ENCODE data around the gene LNX1.

Gene LNX1

GRCh38 chr4:53545942-53546581, 45.2 kb downstream of the LNX1 start:
- DNase-seq (ENCODE audit: low read depth, low spot score) = no peak
- no peak overlapping the region for H3K4me3 ChIP-seq (ENCODE audit: low read length)

GRCh38 chr4:53545273-53545672, 46.0 kb downstream of the LNX1 start:
- H3K4me3 ChIP-seq (ENCODE audit: low read length) = no peak overlapping the region
- no peak for DNase-seq (ENCODE audit: low read depth, low spot score)

DNA sequence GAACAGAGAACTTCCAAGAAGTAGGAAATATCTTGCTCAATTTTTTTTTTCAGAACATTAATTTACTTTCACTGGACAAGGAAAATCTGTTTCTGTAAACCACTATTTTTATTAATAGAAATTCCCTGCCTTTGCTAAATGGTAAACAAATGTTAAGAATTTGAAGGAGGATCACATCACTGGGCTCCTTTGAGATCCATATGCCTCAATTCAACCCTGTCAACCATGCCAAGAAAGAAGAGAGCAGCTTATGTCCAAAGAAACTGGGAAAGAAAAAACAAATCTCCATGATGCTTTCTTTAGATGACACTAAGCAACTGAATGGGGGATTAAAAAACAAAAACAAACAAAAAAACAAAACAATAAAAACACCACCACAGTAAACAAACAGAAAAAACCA, 47.7 kb downstream of the LNX1 start:
- H3K4me3 ChIP-seq (ENCODE audit: low read length) = no peak overlapping the region
- no peak for DNase-seq (ENCODE audit: low read depth, low spot score)

DNA sequence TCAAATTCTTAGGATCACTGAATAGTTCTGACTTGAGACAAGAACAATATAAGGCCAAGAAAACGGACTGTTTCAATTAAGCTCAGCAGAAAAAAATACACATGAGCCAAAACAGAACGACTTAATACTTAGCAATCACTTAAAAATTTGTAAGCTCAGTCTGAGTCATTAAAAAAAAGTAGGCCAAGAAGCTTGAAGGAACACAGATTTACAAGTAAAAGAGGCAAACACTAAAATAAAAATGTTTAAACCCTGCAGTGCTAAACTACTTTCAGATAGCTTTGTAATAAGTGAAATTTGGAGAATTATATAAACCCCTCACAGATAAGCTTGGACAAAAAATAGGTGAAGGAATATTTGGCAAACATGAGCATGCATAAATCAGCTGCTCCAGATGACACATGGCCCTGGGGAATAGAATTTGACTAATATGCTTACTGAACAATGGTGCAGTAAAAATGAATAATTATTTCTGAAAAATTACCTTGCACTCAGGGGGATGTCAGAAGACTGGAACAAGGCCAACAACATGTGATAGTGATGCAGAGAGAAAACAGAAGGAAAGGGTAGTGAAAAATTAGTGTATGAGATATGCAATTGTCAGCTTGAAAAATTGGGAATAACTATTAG, 49.6 kb downstream of the LNX1 start:
- no peak for DNase-seq (ENCODE audit: low read depth, low spot score)
- no peak overlapping the region for H3K4me3 ChIP-seq (ENCODE audit: low read length)

- no peak for DNase-seq (ENCODE audit: low read depth, low spot score)
- H3K4me3 ChIP-seq (ENCODE audit: low read length) = no peak overlapping the region
Measured at GRCh38 chr4:53538756-53539155, 52.5 kb downstream of the LNX1 start.

DNA sequence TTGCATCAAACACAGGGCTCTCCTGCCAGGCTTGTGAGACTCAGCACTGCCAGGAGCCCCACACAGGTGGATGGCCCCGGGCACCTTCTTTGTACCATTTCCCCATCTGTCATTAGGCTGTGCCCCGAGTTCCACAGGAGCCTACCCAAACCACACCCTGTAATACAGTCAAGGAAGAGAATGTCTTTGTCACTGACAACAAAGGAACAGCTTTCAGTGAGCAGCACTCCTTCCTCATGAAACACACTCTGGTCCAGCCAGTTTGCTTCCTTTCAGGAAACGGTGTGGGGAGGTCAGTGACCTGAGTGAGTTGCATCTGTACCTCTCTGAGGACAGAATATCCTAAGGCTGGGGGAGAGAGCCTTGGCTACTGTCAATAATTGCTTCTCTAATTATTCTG, 53.7 kb downstream of the LNX1 start:
- DNase-seq (ENCODE audit: low read depth, low spot score) = no peak
- no peak overlapping the region for H3K4me3 ChIP-seq (ENCODE audit: low read length)

DNA sequence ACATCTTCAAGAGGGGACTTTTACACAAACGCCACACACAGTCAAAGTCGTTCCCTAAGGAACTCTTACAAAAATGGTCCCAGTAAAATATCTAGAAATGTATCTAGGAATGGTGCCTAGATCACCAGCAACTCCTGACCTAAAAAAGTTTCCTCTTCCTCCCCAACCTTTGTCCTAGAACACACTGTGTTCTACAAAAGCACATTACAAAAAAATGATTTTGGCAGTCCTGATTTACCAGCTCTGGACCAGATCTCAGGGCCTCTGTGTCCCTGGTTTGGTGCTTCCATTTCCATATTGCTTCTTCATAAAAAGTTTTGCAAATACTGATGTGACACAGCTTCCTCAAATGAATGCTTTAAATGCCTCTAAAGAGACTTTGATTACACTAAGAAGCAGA, 55.0 kb downstream of the LNX1 start:
- H3K4me3 ChIP-seq (ENCODE audit: low read length) = no peak overlapping the region
- DNase-seq (ENCODE audit: low read depth, low spot score) = no peak

- no peak overlapping the region for H3K4me3 ChIP-seq (ENCODE audit: low read length)
- no peak for DNase-seq (ENCODE audit: low read depth, low spot score)
Measured at GRCh38 chr4:53535567-53535966, 55.7 kb downstream of the LNX1 start.

DNA sequence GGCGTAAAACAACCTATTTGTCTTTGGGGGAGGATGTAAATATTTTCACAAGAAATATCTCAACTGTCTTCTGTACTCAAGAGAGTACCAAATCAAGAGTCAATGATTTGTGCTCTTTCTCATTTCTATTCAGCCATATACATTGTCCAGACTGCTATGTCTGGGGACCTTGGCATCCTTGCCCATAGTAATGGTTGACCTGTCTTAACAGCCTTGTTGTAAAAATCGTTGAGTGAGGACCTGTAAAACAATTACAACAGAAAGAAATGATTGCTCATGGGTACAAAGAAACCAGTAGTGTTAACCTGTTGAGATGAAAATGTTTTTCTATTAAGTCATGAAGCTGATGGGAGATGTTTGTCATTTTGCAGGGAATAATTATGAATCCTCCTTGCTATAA, 56.6 kb downstream of the LNX1 start:
- DNase-seq (ENCODE audit: low read depth, low spot score) = no peak
- H3K4me3 ChIP-seq (ENCODE audit: low read length) = no peak overlapping the region

GRCh38 chr4:53532521-53532920, 58.8 kb downstream of the LNX1 start:
- no peak overlapping the region for H3K4me3 ChIP-seq (ENCODE audit: low read length)
- no peak for DNase-seq (ENCODE audit: low read depth, low spot score)

DNA sequence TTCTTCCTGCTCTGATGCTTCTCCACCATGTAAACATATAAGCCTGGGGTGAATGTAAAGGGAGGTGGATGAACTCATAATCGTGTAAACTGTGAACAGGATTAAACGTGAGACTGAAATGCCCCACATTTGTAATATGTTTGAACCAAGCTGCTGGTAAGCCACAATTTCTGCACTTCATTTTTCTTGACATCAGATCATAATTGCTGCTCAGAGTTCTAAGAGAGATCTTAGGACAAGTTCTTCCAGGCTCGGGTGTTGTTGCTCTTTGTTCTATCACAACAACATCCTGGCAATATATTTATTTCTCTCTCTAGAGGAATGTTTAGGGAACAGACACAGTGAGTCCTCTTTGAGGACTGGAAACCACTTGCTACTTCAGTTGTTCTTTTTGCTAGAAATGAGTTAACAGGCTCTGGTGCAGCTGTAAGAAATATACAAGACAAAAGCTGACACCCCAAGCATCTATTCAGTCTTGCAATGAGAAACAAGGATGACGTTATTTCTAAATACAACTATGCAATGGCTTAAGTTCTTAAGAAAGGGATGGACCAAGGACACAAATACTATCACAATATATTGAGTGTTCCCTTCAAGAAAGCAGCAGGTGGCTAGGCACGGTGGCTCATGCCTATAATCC, 59.6 kb downstream of the LNX1 start:
- H3K4me3 ChIP-seq (ENCODE audit: low read length) = no peak overlapping the region
- DNase-seq (ENCODE audit: low read depth, low spot score) = no peak

- no peak for DNase-seq (ENCODE audit: low read depth, low spot score)
- no peak overlapping the region for H3K4me3 ChIP-seq (ENCODE audit: low read length)
Measured at GRCh38 chr4:53529025-53529424, 62.3 kb downstream of the LNX1 start.

DNA sequence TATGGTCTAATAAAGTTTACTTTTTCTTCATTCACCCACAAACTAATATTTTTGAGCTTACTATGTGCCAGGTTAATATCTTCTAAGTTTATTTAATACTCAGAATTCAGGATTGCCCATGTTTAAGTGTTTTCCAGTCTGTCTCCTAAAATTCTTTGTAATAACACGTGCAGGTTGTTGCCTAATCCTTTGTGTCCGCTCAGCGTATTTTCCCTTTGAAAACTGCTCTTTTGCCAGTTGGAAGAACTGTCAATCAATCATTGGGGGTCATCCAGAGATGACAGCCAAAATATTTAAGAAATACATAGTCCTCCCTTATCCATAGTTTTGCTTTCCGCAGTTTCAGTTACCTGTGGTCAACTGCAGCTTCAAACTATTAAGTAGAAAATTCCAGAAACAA, 63.4 kb downstream of the LNX1 start:
- DNase-seq (ENCODE audit: low read depth, low spot score) = no peak
- H3K4me3 ChIP-seq (ENCODE audit: low read length) = no peak overlapping the region

DNA sequence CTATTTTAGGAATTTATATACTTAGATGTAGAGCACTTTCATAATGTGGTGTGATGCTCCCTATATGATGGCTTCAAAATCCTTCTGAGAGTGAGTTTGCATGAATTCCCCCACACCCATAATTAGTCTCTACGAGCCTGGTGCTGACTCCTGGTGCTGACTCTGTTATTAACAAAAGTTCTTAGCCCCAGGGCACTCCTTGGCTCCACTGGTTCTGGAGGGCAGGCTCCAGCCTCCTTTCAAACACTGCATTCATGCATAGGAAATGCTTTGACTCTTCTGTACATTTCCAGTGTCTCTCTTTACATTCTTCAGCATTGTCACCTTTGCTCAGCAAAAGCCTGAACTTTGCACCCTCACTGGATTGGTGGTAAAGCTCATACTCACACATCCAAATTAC, 64.0 kb downstream of the LNX1 start:
- no peak overlapping the region for H3K4me3 ChIP-seq (ENCODE audit: low read length)
- no peak for DNase-seq (ENCODE audit: low read depth, low spot score)

- DNase-seq (ENCODE audit: low read depth, low spot score) = no peak
- H3K4me3 ChIP-seq (ENCODE audit: low read length) = no peak overlapping the region
Measured at GRCh38 chr4:53522334-53522733, 69.0 kb downstream of the LNX1 start.

GRCh38 chr4:53520116-53520515, 71.2 kb downstream of the LNX1 start:
- no peak for DNase-seq (ENCODE audit: low read depth, low spot score)
- no peak overlapping the region for H3K4me3 ChIP-seq (ENCODE audit: low read length)

GRCh38 chr4:53518807-53519206, 72.5 kb downstream of the LNX1 start:
- DNase-seq (ENCODE audit: low read depth, low spot score) = no peak
- H3K4me3 ChIP-seq (ENCODE audit: low read length) = no peak overlapping the region

GRCh38 chr4:53515076-53515475, 76.2 kb downstream of the LNX1 start:
- H3K4me3 ChIP-seq (ENCODE audit: low read length) = no peak overlapping the region

DNA sequence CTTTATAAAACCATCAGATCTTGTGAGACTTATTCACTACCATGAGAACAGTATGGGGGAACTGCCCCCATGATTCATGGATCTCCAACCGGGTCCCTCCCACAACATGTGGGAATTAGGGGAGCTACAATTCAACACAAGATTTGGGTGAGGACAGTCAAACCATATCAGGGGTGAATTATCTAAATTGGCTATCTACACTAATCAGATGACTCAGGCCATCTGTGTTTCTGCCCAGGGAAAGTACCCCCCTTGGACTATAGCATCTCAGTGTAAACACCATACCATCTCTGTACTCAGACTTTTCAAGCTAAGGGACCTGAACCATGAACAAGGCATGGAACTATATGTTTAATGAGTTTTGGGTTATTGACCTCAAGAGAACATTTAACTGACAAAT, 76.8 kb downstream of the LNX1 start:
- H3K4me3 ChIP-seq (ENCODE audit: low read length) = no peak overlapping the region
- no peak for DNase-seq (ENCODE audit: low read depth, low spot score)

More at GRCh38 chr4:53515076-53515475, 76.2 kb downstream of the LNX1 start:
- no peak for DNase-seq (ENCODE audit: low read depth, low spot score)

GRCh38 chr4:53512608-53513007, 78.7 kb downstream of the LNX1 start:
- no peak for DNase-seq (ENCODE audit: low read depth, low spot score)
- no peak overlapping the region for H3K4me3 ChIP-seq (ENCODE audit: low read length)

DNA sequence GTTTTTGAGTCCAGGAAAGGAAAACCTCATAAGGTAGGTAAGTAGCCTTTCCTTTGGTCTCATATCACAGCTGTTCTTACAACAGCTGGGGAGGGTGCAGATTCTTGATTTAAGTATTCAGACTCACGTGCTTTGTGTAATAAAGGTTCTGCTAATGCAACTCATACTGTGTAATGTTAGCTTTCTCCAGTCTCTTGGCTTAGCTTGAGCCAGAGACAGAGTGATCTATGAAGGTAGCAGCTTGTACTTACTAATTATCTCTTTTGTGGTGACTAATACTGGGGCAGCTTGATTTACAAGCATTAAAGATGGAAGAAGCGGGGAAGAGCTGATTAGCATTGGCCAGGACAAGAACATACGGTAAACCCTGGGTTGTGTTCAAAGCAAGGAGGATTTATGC, 80.3 kb downstream of the LNX1 start:
- no peak overlapping the region for H3K4me3 ChIP-seq (ENCODE audit: low read length)

More for the DNA sequence above, 80.3 kb downstream of the LNX1 start:
- DNase-seq (ENCODE audit: low read depth, low spot score) = no peak

Measured in Jurkat, Clone E6-1 (cell line).